HG03039 (cell line): ENCODE data around the gene WWOX.

ENCODE experiments used
- ATAC-seq: cut with Tn5 transposase; IDR thresholded peaks from one replicate; pipeline ENCODE4 v1.9.1; 2021; ENCODE audit warnings: mild to moderate bottlenecking, moderate library complexity; ENCODE audit not compliant: unreplicated experiment

WWOX gene

DNA sequence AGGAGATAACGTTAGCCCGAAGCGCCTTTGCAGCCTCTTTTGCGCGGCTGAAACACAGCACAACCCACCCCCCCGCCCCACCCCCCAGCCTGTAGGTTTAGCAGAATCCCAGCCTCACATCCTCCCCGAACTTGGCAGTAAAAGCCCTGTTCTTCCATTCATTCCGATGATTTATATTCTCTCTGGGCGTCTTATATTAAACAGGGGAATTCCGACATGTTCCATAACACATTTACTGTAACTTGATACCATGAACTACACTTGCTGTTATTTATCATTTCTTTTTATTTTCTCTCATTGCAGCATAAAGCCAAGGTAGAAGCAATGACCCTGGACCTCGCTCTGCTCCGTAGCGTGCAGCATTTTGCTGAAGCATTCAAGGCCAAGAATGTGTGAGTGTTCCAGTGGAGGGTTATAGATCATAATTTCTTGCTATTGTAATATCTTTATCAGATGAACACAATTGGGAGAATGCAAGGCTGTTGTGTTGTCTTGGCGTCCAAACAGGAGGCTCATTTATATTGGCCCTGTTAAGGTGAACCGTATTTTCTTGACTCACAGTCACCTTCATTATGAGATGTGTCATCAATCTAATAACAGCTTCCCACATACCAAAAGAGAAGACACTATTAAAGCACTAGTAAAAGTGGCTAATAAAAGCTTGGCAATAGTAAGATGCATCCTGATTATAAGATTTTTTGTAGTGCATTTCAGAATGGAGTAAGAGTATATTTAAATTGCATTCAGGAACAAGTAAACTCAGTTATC lies 287.3 kb downstream of the WWOX start:
- ATAC-seq = no peak

DNA sequence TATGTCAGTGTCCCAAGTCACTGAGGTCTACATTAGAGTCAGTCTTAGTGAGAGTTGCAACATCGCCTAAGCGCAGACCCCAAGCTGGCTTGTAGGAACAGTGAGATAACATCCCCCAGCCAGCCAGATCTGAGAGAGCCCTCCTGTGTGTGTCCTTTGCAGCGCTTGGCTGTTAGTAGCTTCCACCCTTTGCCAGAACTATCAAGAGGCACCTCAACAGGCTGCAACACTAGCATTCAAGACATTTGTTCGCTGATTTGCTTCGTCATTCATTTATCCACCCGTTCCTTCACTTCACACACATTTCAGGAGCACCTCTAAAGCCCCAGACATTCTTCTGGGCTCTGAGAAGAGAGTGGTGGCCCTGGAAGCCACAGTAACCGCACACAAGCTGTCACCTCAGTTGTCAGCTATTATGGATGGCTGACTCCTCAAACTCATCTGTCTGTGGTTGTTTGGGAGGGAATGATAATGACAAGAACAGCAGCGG lies 289.6 kb downstream of the WWOX start:
- ATAC-seq = no peak

DNA sequence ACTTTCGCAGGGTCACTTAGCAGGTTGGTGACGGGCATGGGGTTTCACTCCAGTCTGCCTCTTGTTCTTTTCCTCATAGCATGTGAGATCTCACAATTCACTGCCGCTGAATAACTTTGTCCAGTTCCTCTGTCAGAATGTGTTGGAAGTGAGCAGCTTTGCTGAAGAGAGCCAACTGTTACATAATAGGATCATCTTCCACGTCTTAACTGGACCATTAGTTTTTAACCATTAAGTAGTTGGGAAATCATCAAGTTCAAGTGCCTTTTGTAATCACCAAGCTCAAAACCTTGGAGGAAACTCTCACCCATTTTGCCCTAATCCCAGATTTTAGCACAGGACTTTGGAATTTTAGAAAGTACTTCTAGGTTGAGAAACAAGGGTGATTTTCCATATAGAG lies 290.6 kb downstream of the WWOX start:
- ATAC-seq = no peak

DNA sequence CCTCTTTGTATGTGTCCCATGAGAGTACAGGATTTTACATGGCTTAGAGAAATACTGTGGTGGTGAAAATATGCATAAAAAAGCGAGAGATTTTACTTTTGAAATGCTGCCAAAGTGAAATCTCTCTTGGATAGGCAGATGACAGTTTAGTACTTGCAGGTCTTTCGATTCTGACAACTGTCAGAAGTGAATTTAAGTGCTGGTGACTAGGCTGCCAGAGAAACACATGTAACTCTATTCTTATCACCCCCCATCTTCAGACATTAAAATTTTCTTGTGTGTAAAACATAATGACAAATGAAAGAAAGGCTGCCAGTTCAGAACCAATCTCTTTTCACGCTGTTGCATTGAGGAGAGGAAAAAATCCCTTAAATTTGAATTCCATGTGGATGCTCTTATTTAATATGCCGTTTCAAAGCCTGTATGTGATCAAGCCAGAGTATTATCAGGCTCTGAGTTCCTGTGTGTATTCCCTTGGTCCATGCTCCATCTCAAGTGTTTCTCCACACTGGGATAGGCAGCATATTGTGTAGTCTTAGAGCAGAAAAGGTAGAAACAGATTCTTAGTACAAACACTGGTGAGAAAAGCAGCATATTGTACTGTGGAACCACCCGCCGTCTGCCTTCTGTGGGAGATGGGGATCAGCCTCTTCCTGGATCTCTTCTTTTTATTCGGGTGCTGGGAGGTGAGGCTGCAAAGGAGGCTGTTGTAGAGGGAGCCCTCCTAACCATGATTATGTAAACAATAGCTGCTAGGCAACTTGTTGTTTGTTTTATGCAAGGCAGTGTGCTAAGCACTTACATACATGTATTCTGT lies 291.3 kb downstream of the WWOX start:
- no peak for ATAC-seq

DNA sequence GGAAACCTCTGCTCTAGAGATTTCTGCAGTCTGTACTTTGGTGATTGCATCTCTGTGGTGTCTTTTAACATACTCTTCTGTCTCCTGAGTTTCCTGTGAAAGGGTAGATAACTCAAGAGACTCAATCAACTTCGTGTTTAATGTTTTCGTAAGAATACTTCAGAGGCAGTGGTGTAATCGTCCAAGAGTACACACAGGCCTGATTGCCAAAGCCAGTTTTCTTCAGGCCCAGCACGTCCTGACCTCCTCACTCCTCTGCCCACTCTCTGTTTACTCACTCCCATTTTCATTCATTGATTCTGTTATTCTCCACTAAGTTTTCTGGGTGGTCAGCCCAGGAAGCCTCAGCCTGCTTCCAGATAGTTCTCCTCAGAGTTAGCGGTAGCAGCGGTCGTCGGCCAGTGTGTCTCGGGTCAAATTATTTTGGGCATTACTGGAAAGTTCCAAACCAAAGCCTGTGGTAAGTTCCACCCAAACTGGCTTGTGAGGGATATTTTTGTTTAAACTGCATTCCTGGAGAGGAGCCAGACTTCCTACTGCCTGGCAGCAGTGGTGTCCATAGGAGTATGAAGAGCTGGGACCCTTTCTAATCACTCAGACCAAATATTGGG lies 293.2 kb downstream of the WWOX start:
- no peak for ATAC-seq

DNA sequence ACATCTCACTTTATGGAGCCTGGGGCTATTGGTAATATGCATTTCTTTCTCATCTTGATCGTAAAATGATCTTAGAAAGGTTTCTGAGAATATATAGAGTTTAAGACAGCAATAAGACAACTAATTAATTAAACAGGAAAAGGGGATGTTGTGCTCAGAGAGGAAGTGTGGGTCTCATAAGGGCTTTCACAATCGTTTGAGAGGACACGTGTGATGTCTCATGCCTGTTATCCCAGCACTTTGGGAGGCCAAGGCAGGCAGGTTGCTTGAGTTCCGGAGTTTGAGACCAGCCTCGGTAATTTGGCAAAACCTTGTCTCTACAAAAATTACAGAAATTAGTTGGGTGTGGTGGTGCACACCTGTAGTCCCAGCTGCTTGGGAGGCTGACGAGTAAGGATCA lies 295.6 kb downstream of the WWOX start:
- ATAC-seq = no peak

DNA sequence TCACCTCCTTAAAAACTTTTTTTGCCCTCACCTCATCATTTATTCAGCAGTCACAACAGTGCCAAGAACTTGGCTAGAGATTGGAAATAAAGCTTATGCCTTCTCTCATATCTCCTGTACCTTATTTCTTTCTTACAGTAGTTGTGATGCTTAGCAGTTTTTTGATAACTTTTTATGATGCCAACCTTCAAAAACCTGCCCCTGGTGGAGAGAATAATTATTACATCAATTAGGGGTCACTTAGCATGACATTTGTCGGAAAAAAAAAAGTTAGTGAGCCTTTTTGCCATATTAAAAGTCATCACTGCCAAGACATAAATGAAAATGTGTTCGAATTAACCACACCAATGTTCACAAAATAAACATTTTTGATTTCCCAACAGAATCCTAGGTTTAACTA lies 296.6 kb downstream of the WWOX start:
- ATAC-seq = no peak

DNA sequence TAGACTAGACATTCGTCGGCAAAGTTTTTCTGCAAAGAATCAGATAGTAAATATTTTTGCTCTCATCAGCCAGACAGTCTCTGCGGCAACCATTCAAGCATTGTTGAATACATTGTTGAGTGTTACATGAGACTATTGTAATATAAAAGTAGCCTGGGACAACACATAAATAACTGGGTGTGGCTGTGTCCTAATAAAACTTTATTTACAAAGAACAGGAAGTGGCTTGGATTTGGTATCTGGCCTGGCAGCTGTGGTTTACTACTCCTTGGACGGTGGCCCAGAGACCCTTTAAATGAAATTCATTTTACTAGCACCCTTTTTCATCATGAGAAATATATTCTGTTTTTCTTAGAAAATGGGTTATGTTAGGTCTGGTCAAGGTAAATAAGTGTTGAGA lies 297.2 kb downstream of the WWOX start:
- ATAC-seq = no peak

DNA sequence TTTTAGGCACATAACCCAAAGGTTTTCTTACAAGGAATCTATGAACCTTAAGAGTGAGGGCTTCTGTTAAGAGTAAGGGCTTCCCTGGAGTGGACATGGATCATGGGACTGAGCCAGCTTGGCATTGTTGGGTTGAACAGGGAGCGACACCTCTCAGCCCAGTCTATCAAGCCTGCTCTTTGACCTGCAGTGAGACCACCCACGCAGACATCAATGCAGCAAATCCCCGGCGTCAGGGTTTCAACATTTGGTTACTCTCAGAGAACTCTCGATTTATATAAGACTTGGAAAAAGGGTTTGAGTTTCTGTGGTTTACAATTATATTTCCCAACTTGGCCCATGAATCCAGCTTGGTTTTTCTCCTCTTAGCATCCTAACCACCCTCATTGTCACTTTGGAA lies 299.9 kb downstream of the WWOX start:
- no peak for ATAC-seq

DNA sequence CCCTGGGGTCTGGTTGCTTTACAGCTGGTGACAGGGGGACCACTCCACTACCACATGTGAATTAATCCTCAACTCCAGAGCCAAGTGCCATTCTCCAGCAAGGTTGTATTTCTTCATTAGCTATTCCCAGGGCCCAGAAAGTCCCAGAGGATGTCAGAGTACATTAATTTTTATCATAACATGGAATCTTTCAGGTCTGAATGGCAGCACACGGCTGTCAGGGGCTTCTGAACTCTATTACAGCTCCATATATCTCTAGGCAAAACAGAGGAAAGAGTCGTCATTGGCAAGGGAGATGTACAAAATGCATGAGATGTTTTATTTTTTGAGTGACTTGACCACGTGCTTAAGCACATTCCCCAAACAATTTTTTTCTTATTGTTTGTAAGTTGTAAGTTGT lies 303.4 kb downstream of the WWOX start:
- no peak for ATAC-seq

DNA sequence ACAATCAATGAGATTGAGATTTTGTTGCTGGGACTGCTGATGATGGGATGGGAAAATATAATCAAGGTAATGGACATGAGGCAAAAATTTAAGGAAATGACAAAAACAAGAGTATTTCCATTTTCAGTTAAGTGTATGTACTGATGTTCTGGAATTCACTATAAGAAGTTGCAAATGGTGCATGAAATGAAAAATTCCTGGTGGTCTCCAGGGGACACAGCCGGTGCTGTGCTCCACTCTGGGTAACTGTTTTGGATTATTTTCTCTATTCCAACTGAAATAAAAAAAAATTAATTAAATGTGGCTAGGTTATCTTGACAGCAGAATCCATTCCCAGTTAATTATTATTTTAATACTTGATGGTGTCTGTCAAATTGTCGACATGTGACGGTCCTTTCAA lies 305.6 kb downstream of the WWOX start:
- ATAC-seq = no peak

DNA sequence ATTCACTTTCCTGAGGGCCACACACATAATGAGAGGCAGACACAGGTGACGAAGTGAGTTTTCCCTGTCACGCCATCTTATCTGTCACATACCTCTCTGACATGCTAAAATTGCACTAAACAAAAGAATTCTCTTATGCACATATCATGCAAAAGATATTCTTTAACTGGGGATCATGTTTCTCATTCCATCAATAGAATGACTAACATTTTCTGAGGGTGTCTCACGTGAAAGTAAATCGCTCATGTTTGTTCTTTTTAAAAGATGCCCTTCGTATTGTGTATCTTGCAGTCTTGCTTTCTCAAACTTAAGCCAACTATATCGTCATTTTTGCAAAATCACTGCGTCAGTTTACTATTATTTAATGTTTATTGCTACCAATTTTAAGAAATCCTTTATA lies 306.4 kb downstream of the WWOX start:
- no peak for ATAC-seq

DNA sequence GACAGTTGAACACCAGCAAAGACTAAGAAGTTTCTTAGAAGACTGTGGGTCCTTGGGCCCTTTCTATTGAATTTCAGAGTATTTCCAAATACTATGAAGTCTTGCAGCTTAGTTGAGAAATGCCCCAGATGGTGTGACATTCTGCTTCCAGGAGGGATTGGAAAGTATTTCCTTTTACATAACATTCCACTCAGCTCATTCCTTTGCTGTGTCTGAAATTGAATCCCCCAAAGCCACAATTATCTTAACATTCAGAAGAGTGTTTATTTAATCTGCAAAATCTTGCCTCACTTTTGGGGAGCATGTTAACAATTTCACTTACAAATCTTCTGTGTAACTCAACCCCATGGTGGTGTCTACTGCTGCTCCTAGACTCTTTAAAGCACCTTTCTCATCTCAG lies 307.7 kb downstream of the WWOX start:
- no peak for ATAC-seq

DNA sequence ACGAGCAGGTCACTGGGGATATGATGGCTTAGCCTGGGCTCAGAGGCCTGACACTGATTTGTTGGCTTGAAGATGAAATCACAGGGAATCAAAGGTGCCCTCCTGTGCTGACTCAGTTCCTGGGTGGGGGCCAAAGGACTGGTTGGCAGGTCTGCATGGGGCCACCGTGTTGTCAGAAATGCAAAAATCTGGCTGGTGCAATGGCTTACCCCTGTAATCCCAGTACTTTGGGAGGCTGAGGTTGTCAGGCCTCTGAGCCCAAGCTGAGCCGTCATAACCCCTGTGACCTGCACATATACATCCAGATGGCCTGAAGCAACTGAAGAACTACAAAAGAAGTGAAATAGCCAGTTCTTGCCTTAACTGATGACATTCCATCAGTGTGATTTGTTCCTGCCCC lies 314.2 kb downstream of the WWOX start:
- ATAC-seq = no peak

DNA sequence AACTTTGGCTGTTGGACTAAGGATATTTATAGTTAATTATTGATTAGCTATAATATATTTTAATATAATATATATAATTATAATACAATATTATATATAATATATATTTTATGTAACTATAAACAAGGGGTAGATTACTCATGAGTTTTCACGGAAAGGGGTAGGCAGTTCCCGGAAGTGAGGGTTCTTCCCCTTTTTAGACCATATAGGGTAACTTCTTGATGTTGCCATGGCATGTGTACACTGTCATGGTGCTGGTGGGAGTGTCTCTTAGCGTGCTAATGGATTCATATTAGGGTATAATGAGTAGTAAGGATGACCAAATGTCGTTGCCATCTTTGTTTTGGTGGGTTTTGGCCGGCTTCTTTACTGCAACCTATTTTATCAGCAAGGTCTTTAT lies 315.6 kb downstream of the WWOX start:
- no peak for ATAC-seq

DNA sequence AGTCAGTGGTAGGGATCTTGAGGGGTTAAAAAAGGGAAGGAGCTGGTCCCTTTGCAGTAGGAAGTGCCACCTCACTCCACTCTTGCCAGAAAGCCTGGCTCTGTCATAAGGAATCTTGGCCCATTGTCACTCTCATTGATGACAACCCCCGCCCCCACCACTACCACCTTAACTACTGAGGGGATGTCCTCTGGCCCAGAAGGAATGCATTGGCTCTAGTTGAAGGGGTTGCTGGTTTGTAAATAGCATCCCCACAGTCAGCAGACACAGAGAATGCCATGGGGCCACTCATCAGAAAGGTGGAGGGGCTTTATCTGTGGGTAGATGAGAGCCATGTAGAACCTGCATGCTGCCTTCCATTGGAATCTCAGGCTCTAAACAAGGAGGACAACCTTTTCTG lies 316.2 kb downstream of the WWOX start:
- no peak for ATAC-seq

DNA sequence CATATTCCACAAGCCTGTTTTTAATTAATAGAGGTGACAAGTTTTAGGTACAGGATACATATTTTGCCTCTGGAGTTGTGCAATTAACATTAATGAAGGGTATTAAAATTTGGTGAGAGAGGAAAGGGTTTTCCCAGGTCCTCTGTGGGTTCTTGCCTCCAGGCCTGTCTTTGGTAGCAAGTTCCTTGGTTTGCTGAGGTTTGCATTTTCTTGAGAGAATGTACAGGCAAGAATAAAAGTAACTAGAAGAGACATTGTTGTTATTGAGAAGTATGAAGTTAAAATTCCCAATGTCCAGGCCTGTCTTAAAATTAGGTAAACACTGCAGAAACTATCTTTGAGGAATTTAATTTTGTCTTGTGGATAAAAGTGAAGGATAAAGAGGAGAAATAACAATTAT lies 316.9 kb downstream of the WWOX start:
- no peak for ATAC-seq

DNA sequence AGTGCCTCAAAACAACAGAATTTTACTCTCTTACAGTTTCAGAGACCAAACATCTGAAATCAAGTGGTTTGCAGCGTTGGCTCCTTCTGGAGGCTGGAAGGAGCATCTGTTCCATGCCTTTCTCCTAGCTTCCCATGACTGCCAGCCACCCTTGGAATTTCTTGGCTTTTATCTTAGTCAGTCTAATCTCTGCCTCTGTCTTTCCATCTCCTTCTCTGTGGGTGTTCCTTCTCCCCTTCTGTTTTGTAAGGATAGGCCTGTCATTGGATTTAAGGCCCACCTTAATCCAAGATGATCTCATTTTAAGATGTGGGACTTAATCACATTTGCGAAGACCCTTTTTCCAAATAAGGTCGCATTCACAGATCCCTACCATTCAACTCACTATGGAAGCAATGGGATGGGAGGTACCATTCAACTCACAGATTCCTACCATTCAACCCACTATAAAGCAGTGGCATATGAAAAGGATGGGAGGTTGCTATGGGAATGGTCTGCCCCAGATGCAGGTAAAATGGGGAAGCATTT lies 321.8 kb downstream of the WWOX start:
- no peak for ATAC-seq

DNA sequence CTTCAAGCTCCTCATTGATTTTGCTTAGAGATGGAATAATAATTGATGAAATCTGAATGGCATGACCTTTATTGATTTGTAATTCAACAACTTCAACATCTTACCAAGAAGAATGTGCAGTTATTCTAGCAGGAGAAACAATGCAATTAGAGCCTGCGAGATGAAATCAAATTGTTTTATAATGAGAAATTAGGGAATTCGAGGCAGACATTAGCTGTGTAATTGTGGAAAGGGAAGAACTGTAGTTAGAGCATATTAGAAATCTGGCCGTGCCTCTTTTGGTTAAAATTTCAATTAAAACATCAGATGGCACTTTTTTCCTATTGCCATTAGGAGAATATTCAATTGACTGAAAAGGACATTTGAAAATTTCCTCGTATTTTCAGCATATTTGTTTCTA lies 325.8 kb downstream of the WWOX start:
- no peak for ATAC-seq

DNA sequence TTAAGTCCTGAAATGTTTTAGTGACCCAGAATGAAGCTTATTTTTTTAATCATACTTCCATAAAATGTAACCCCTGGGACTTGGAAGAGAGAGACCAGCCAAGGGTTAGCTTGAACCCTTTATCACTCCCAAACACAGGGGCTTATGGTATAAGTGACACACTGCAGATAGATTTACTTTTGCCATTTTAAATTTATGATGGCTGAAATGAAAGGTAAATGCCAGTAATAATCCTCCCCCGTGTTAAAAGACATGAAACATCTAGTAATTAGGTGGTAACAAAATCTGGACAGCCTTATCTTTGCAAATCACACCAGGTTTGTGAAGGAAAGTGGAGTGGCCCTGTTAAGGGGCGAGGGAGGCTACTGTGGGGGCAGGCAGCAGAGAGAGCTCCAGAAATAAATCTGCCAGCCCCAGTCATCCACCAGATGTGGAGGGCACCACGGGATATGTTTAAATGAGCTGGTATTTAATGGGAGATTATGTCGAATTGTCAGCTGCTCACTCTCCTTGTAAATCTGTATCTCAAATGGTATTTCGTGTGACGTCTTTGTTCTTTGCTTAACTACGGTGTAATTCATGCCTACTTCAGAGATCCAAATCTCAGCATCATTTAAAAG lies 326.5 kb downstream of the WWOX start:
- ATAC-seq = no peak

DNA sequence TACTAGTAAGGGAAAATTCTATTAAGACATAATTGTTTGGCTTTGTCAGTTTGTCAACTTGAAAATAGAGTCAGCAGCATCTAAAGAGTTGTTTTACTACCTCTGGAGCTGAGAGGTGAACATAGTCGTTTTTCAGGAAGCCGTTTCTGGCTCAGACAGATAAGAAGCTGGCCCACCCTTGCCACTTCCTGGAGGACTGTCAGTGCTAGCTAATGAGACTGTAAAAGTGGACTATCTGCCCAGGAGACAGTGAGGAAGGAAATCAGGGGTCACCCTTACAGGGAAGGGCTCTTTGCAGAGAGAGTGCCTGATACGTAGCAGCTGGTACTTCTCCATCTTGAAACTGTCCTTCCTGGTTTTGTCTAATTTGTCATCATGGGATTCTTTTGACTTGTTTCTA lies 328.7 kb downstream of the WWOX start:
- no peak for ATAC-seq
